ENCODE measurements around the gene SASH1. TPM values are rescaled to one million over a fixed set of nuclear protein-coding genes. Genes with fewer than 3 reads are reported as not detected.

SASH1 gene
- total RNA-seq, 1 experiment from 2014 or later, result 6.6 TPM

- H3K4me1 ChIP-seq (ENCODE audit: control insufficient read depth, insufficient read depth, low read length), result no peaks in the 10 kb centered on the region
- CTCF ChIA-PET, result interaction anchor here (1.4 kb wide), 1 partner anchor 286 kb away, joined by 4 read pairs; no protein-coding TSS in a partner anchor
- DNase-seq (ENCODE audit: low read depth, low spot score) (no peak), ATAC-seq (no peak)
- POLR2A ChIA-PET, result no interaction called here
- H3K27me3 ChIP-seq (ENCODE audit: control insufficient read depth, insufficient read depth, low read length), result no peaks in the 10 kb centered on the region
- TF ChIP-seq REST (IDR thresholded peaks at IDR 0.05; ENCODE audit: insufficient read depth in 1 of 2, low read depth in 2 of 2, low read length in 1 of 2) (no peak), TCF7L2 (IDR thresholded peaks at IDR 0.05; ENCODE audit: low read depth, low read length) (no peak), POLR2AphosphoS5 (IDR thresholded peaks at IDR 0.05; ENCODE audit: low read depth, low read length) (no peak), SIN3A (IDR thresholded peaks at IDR 0.05; ENCODE audit: borderline replicate concordance, insufficient read depth, low read depth, low read length) (no peak), CTCF (IDR thresholded peaks at IDR 0.05) (no peak)
- H3K9me3 ChIP-seq (ENCODE audit: control insufficient read depth, insufficient read depth, low read depth, low read length), result no peaks in the 10 kb centered on the region
- no TSS peak for BruUV-seq (replicated peaks)
- intact Hi-C loops (cut with micrococcal nuclease; ENCODE audit: unreplicated experiment) (loop anchor here (1.0 to 10.0 kb wide), 3 partner anchors 209 to 959 kb away; partner anchors contain the start of gene SAMD5), in situ Hi-C loops (cut with HindIII; ENCODE audit: low pct_unique_long_range_greater_than_20kb, low sequenced_read_pairs) (no loop called here)
- H3K36me3 ChIP-seq (ENCODE audit: control insufficient read depth, insufficient read depth, low read length), result no peaks in the 10 kb centered on the region
- no peak overlapping the region for H3K27ac ChIP-seq (ENCODE audit: low read length)
- no peak overlapping the region for H3K4me3 ChIP-seq (ENCODE audit: low read depth in 2 of 2, low read length in 2 of 2)
Observed at GRCh38 chr6:148463671-148464070, 121.0 kb downstream of the SASH1 start.

- Histone ChIP-seq H3K27me3 (ENCODE audit: control insufficient read depth, insufficient read depth, low read length) (no peaks in the 10 kb centered on the region), H3K36me3 (ENCODE audit: control insufficient read depth, insufficient read depth, low read length) (no peaks in the 10 kb centered on the region), H3K27ac (ENCODE audit: low read length) (no peak overlapping the region), H3K9me3 (ENCODE audit: control insufficient read depth, insufficient read depth, low read depth, low read length) (no peaks in the 10 kb centered on the region), H3K4me3 (ENCODE audit: low read depth in 2 of 2, low read length in 2 of 2) (no peak overlapping the region), H3K4me1 (ENCODE audit: control insufficient read depth, insufficient read depth, low read length) (no peaks in the 10 kb centered on the region)
- ChIA-PET POLR2A (no interaction called here), CTCF (interaction anchor here (0.5 to 1.4 kb wide), 4 partner anchors 120 to 793 kb away, joined by 4 to 5 read pairs (median 4); no protein-coding TSS in a partner anchor)
- intact Hi-C loops (cut with micrococcal nuclease; ENCODE audit: unreplicated experiment), result loop anchor here (1.0 to 10.0 kb wide), 3 partner anchors 210 to 960 kb away; partner anchors contain the start of gene SAMD5
- ATAC-seq (peak; percentile 80), DNase-seq (ENCODE audit: low read depth, low spot score) (peak; percentile 48)
- in situ Hi-C loops (cut with HindIII; ENCODE audit: low pct_unique_long_range_greater_than_20kb, low sequenced_read_pairs), result no loop called here
- no TSS peak for BruUV-seq (replicated peaks)
- TF ChIP-seq POLR2AphosphoS5 (IDR thresholded peaks at IDR 0.05; ENCODE audit: low read depth, low read length) (no peak), CTCF (IDR thresholded peaks at IDR 0.05) (peak; percentile 86), REST (IDR thresholded peaks at IDR 0.05; ENCODE audit: insufficient read depth in 1 of 2, low read depth in 2 of 2, low read length in 1 of 2) (no peak)
Observed at GRCh38 chr6:148464319-148465010, 121.8 kb downstream of the SASH1 start.
